Lung (tissue), 12 donors: ENCODE results near the gene FHOD3. TPM values are rescaled to one million over a fixed set of nuclear protein-coding genes. Genes with fewer than 3 reads are reported as not detected.

ENCODE experiments used
- ATAC-seq: fragments of 200-7000 bp; cut with Tn5 transposase; one replicate; pipeline ENCODE4 v1.9.1; 2020; ENCODE audit warnings: moderate number of reproducible peaks; ENCODE audit not compliant: insufficient read depth, low FRiP score
- DNase-seq, 3 donors: peaks; one replicate each; pipeline ENCODE4 v3.0.0-alpha.2; 2013 to 2017
- H3K27ac ChIP-seq, 2 donors: one replicate each; pipeline ENCODE4 v1.5.1; 2013; ENCODE audit warnings: mild to moderate bottlenecking in 2 of 2, moderate library complexity in 2 of 2, control low read depth in 1 of 2, inconsistent platforms in 1 of 2, low read depth in 1 of 2, low read length in 1 of 2
- H3K27me3 ChIP-seq, 3 donors: one replicate each; pipeline ENCODE4 v1.5.1; 2013; ENCODE audit warnings: low read length in 2 of 3; ENCODE audit not compliant: control insufficient read depth in 3 of 3, insufficient read depth in 3 of 3
- H3K36me3 ChIP-seq, 4 donors: one replicate each; pipeline ENCODE4 v1.5.1; 2013; ENCODE audit warnings: low read length in 4 of 4, mild to moderate bottlenecking in 1 of 4, moderate library complexity in 1 of 4; ENCODE audit not compliant: control insufficient read depth in 4 of 4, insufficient read depth in 4 of 4
- H3K4me1 ChIP-seq, 5 donors: one replicate each; pipeline ENCODE4 v1.5.1; 2013; ENCODE audit warnings: low read length in 5 of 5, mild to moderate bottlenecking in 2 of 5, moderate library complexity in 1 of 5; ENCODE audit not compliant: control insufficient read depth in 5 of 5, insufficient read depth in 5 of 5
- H3K4me3 ChIP-seq: one replicate; pipeline ENCODE4 v1.5.1; 2013; ENCODE audit warnings: mild to moderate bottlenecking, control low read depth, moderate library complexity
- H3K9ac ChIP-seq, 2 donors: one replicate each; pipeline ENCODE4 v1.5.1; 2013; ENCODE audit warnings: low read length in 2 of 2, control low read depth in 1 of 2; ENCODE audit not compliant: insufficient read depth in 1 of 2
- H3K9me3 ChIP-seq, 4 donors: one replicate each; pipeline ENCODE4 v1.5.1; 2013; ENCODE audit warnings: low read length in 3 of 4, mild to moderate bottlenecking in 1 of 4, moderate library complexity in 1 of 4; ENCODE audit not compliant: control insufficient read depth in 4 of 4, insufficient read depth in 3 of 4
- CTCF ChIP-seq: IDR thresholded peaks from 2 replicates; pipeline ENCODE4 v1.5.1; 2012; ENCODE audit warnings: mild to moderate bottlenecking; ENCODE audit errors: control extremely low read depth, extremely low read depth
- WGBS, 2 donors: extraction: QIAGEN DNeasy Blood & Tissue Kit; methylation state at CpG; one replicate each; pipeline ENCODE4 v1.1.7; 2013; 5-methylcytosine and 5-hydroxymethylcytosine counted together
- polyA plus RNA-seq, 2 donors: library from polyadenylated mRNA; stranded (reverse); fragments of 200-250 nt; gene quantifications; one replicate each; pipeline ENCODE4 v1.2.1, GENCODE V29; 2013
- total RNA-seq, 2 donors: library from RNA; depleted of rRNA in 1 of 2; stranded (reverse); fragments of >200 nt in 1 of 2; gene quantifications; one replicate each; pipeline ENCODE4 v1.2.1, GENCODE V29; 2014 to 2021
- donor health status: control.
- donor health status: control.
- donor health status: Bipolar disorder and iron deficiency.
- donor health status: healthy.
- donor health status: DM: yes; HTN: yes; CAD: no.

FHOD3 gene
- total and polyA plus RNA-seq, 4 donors = 1.0 to 7.4 (median 2.9) TPM

GRCh38 chr18:36511791-36512352, 214.4 kb downstream of the FHOD3 start:
- no peak for TF ChIP-seq CTCF
- peak overlapping the region in 1 of 2 donors; percentile 55 for H3K27ac ChIP-seq
- H3K9me3 ChIP-seq = no peaks in the 10 kb centered on the region
- no peak overlapping the region for H3K9ac ChIP-seq
- no peaks in the 10 kb centered on the region for H3K27me3 ChIP-seq
- no peak overlapping the region for H3K4me3 ChIP-seq
- DNase-seq (no peak), ATAC-seq (no peak)
- H3K4me1 ChIP-seq = peaks cover 0 to 21% (median 7%) of the 10 kb centered on the region in 5 donors
- H3K36me3 ChIP-seq = no peaks in the 10 kb centered on the region
- WGBS, 2 donors = 65 to 74% methylated on average over 5 of the region's 5 CpGs

DNA sequence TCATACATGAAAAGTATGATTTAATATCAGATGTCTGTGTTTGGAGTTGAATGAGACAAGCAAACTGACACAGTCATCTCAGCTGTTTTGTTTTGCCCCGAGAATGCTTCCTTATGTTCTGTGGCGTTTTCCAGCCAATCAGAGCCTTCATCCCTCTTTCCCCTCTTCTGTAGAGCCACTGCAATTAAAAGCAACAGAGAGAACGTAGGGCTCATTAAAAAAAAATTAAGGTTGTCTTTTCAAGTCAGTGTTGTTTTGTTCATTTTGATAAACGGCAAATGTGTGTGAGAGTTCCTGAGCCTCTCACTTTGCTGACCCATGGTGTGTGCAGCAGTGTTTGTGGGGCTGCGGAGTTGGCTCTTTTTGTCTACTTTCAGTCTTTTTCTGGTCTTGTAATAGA, 216.0 kb downstream of the FHOD3 start:
- H3K9ac ChIP-seq = no peak overlapping the region
- WGBS, 2 donors = 53 to 60% methylated on average over 5 of the region's 5 CpGs
- H3K4me1 ChIP-seq = peaks cover 0 to 21% (median 7%) of the 10 kb centered on the region in 5 donors
- no peak overlapping the region for H3K4me3 ChIP-seq
- peak in 2 of 3 donors; percentile 41 to 51 for DNase-seq
- H3K36me3 ChIP-seq = no peaks in the 10 kb centered on the region
- H3K27me3 ChIP-seq = no peaks in the 10 kb centered on the region
- ATAC-seq = no peak
- no peak overlapping the region for H3K27ac ChIP-seq
- H3K9me3 ChIP-seq = no peaks in the 10 kb centered on the region
- TF ChIP-seq CTCF = no peak

GRCh38 chr18:36514778-36515177, 217.3 kb downstream of the FHOD3 start:
- Histone ChIP-seq H3K4me3 (no peak overlapping the region), H3K36me3 (no peaks in the 10 kb centered on the region), H3K9me3 (no peaks in the 10 kb centered on the region), H3K4me1 (peaks cover 0 to 21% (median 3%) of the 10 kb centered on the region in 5 donors), H3K27ac (no peak overlapping the region), H3K9ac (no peak overlapping the region), H3K27me3 (no peaks in the 10 kb centered on the region)
- DNase-seq = no peak
- TF ChIP-seq CTCF = no peak
- WGBS, 2 donors = 87 to 92% methylated on average over 6 of the region's 6 CpGs
- no peak for ATAC-seq

DNA sequence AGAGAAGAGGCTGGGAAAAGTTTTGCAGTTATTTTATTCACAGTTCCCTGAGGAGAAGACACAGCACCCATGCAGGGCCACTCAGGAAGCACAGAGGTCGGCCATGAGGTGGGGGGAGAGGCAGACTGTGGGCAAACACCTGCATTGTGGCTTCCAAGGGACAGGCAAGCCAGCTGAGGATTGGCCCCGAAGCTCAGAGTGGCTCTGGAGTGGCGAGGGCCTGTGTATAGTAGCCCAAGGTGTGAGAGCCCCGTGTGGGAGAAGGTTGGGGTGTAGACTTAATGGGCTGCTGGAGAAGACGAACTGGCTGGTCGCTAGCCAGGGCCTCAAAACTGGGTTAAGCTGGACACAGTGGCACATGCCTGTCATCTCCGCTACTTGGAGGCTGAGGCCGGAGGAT, 218.7 kb downstream of the FHOD3 start:
- Histone ChIP-seq H3K9ac (no peak overlapping the region), H3K4me3 (no peak overlapping the region), H3K36me3 (no peaks in the 10 kb centered on the region), H3K4me1 (peaks cover 0 to 16% (median 0%) of the 10 kb centered on the region in 5 donors), H3K27me3 (no peaks in the 10 kb centered on the region), H3K27ac (no peak overlapping the region), H3K9me3 (no peaks in the 10 kb centered on the region)
- 85 to 86% methylated on average over 8 of the region's 8 CpGs for WGBS, 2 donors
- TF ChIP-seq CTCF = no peak
- DNase-seq (no peak), ATAC-seq (no peak)
